CD4-positive, CD25-positive, alpha-beta regulatory T cell (primary cell): ENCODE results near the gene MAT2A. TPM values are rescaled to one million over a fixed set of nuclear protein-coding genes. Genes with fewer than 3 reads are reported as not detected.
"Not testable (repeated sequence)": the region's sequence is repeated elsewhere in the genome, so short reads cannot be mapped to it uniquely, and the experiment has no call there.

Source experiments
- ATAC-seq, 2 donors: fragments of 150-1000 bp; cut with Tn5 transposase; one replicate each; pipeline ENCODE4 v1.10.0; 2021; ENCODE audit warnings: low read depth in 2 of 2, moderate number of reproducible peaks in 2 of 2, moderate library complexity in 1 of 2
- DNase-seq, 3 donors: peaks; one replicate each; pipeline versions ENCODE4 v3.0.0 to v3.0.0-alpha.2; 2012 to 2022; ENCODE audit warnings: mixed read lengths in 1 of 3
- H3K27ac ChIP-seq: one replicate; pipeline ENCODE4 v1.7.0; 2013; ENCODE audit warnings: mild to moderate bottlenecking, low read length; ENCODE audit not compliant: insufficient read depth, poor library complexity, severe bottlenecking
- H3K27me3 ChIP-seq: one replicate; pipeline ENCODE4 v1.7.0; 2013; ENCODE audit warnings: low read length; ENCODE audit not compliant: control insufficient read depth, insufficient read depth
- H3K36me3 ChIP-seq: one replicate; pipeline ENCODE4 v1.7.0; 2013; ENCODE audit warnings: mild to moderate bottlenecking, low read length, moderate library complexity; ENCODE audit not compliant: control insufficient read depth, insufficient read depth
- H3K4me1 ChIP-seq: 2 replicates; pipeline ENCODE4 v1.7.0; 2013; ENCODE audit warnings: mild to moderate bottlenecking, low read length; ENCODE audit not compliant: insufficient read depth, control insufficient read depth, poor library complexity, severe bottlenecking
- H3K4me3 ChIP-seq: one replicate; pipeline ENCODE4 v1.7.0; 2013; ENCODE audit warnings: low read depth, mild to moderate bottlenecking, low read length, moderate library complexity
- H3K9me3 ChIP-seq, 2 experiments: 1 replicate in 1 of 2; 2 replicates in 1 of 2; pipeline ENCODE4 v1.7.0; 2013; ENCODE audit warnings: low read length in 2 of 2, mild to moderate bottlenecking in 1 of 2, moderate library complexity in 1 of 2; ENCODE audit not compliant: control insufficient read depth in 2 of 2
- H3K27ac Mint-ChIP-seq, 3 donors: one replicate each; pipeline ENCODE4 v1.8.0; 2020 to 2022; ENCODE audit warnings: mild to moderate bottlenecking in 3 of 3, mixed read lengths in 3 of 3, moderate library complexity in 2 of 3
- H3K27me3 Mint-ChIP-seq: one replicate; pipeline ENCODE4 v1.8.0; 2022; ENCODE audit warnings: mild to moderate bottlenecking, mixed read lengths
- H3K36me3 Mint-ChIP-seq: one replicate; pipeline ENCODE4 v1.8.0; 2020; ENCODE audit warnings: mixed read lengths
- H3K4me1 Mint-ChIP-seq, 4 donors: one replicate each; pipeline ENCODE4 v1.8.0; 2020 to 2022; ENCODE audit warnings: mixed read lengths in 4 of 4, mild to moderate bottlenecking in 1 of 4
- H3K4me3 Mint-ChIP-seq, 4 donors: one replicate each; pipeline ENCODE4 v1.8.0; 2020 to 2022; ENCODE audit warnings: mild to moderate bottlenecking in 4 of 4, mixed read lengths in 4 of 4, moderate library complexity in 3 of 4
- H3K9me3 Mint-ChIP-seq, 7 donors: one replicate each; pipeline ENCODE4 v1.8.0; 2020 to 2022; ENCODE audit warnings: mixed read lengths in 7 of 7, mild to moderate bottlenecking in 3 of 7, moderate library complexity in 2 of 7
- polyA plus RNA-seq, 4 donors: library from polyadenylated mRNA; unstranded; fragments of 300-500 nt; fragmentation: Illumina TruSeq; gene quantifications; one replicate each; pipeline ENCODE4 v1.2.3, GENCODE V29; 2021
- total RNA-seq: library from RNA; stranded (reverse); gene quantifications from one replicate; pipeline ENCODE4 v1.2.3, GENCODE V29; 2022

Gene MAT2A
- total and polyA plus RNA-seq, 5 donors from 2014 or later = 82.2 to 141 (median 109) TPM

DNA sequence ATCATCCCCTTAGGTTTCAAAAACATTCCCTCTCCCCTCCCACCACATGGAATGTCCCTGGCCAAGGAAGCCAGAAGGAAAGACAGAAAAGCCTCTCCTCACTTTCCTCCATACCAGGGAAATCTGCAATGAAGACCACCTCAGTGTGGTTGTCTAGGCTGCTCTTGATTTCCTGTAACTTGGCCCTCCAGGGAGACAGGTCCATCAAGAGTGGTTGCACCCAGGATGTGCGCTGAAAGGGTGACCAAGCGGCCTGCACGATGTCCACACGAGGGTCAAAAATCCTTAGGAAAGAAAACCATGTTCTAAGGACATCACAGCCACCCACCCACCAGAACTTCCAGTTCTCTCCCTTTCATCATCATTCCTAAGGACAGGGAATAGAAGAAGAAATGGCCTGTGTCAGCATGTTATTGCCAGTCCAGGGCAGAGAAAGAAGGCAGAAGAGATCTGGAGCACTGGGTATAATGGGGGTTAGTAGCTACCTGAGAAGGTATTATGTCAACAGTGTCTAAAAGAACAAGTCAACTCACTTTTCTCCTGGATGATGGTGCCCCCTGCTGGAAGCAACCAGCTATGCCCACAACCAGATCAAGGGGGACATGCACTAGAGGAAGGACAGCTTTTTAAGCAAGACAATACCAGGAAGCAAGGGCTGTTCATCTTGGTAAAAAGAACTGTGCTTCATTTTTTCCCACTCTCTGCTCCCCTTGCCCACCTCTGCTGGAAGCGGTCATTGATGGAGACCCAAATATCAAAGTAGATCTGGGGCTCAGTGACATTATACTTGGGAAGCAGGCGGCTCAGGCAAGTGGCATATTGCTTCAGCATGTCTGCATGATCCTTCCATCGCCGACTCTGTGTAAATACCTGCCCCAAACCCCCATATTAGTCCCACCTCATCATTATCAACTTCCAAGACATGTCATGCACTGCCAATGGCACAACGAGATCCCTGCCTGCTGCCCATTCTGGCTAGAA is 13.0 kb downstream of the MAT2A start:
- Histone ChIP-seq H3K4me3 (no peak overlapping the region), H3K4me1 (no peaks in the 10 kb centered on the region), H3K36me3 (peaks cover 44% of the 10 kb centered on the region), H3K9me3 (no peaks in the 10 kb centered on the region), H3K27me3 (no peaks in the 10 kb centered on the region), H3K27ac (no peak overlapping the region)
- DNase-seq (peak; percentile 79 to 92 (median 89)), ATAC-seq (peak; percentile 91 to 95)
- Mint-ChIP-seq H3K4me3 (no peak overlapping the region), H3K36me3 (peaks cover 30% of the 10 kb centered on the region), H3K27me3 (no peaks in the 10 kb centered on the region), H3K9me3 (no peaks in the 10 kb centered on the region), H3K4me1 (peaks cover 4 to 8% (median 4%) of the 10 kb centered on the region in 4 donors), H3K27ac (peak overlapping the region in 2 of 3 donors; percentile 66 to 75)

DNA sequence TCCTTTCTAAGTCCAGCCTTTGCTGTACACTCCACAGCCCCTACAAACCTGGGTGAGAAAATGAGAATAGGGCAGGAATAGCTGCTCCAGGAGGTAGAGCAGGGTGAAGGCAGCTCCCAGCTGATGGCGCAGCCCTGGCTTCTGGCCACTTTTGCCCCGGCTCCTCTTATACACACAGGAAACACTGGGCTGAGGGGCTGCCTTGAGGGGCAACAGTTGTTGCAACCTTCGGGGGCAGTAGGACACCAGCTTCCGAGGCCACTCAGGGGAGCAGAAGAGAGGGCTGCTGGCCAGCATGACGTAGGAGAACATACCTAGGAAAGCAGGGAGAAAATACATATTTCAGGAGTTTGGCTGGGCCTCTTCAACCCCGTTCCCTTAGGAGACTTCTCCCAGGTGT is 14.2 kb downstream of the MAT2A start:
- peaks cover 47% of the 10 kb centered on the region for H3K36me3 ChIP-seq
- H3K4me1 ChIP-seq = no peaks in the 10 kb centered on the region
- DNase-seq = no peak
- Mint-ChIP-seq H3K27ac (peak overlapping the region in 1 of 3 donors; percentile 73), H3K36me3 (peaks cover 35% of the 10 kb centered on the region), H3K4me3 (no peak overlapping the region), H3K27me3 (no peaks in the 10 kb centered on the region), H3K4me1 (peaks cover 4 to 12% (median 8%) of the 10 kb centered on the region in 4 donors), H3K9me3 (no peaks in the 10 kb centered on the region)
- no peaks in the 10 kb centered on the region for H3K27me3 ChIP-seq
- no peaks in the 10 kb centered on the region for H3K9me3 ChIP-seq
- H3K27ac ChIP-seq = no peak overlapping the region
- H3K4me3 ChIP-seq = no peak overlapping the region
- no peak for ATAC-seq

DNA sequence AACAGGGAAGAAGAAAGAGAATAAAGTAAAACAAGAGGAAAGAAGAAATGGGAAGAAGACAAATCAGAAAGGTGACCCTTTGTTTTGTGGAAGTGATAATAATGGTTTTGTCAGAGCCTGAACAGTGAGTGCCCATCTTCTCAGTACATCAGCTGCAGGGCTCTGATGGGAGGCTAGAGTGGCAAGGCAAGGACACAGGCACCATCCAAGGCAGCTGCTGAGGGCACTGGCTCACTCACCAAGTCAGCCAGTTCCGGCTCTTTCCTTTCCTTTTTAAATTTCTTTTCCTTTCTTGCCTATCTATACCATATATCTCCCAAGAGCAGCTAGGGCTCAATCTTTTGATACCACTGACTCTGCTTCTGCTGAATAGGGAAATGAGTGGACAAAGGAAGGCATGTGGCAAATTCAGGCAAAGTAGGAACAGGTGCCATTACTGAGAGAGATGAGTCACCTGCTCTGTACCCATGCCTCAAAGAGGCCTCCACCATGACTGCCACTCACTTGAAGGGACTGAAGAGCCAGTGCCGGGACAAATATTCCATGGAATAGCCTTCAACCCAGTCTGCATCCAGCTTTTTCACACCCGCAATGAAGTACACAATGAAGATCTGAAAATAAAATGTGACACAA is 16.1 kb downstream of the MAT2A start:
- H3K4me1 Mint-ChIP-seq = peaks cover 4 to 24% (median 16%) of the 10 kb centered on the region in 4 donors
- H3K27ac Mint-ChIP-seq = no peak overlapping the region
- peak overlapping the region in 1 of 4 donors; percentile 36 for H3K4me3 Mint-ChIP-seq
- no peaks in the 10 kb centered on the region for H3K4me1 ChIP-seq
- no peaks in the 10 kb centered on the region for H3K27me3 Mint-ChIP-seq
- H3K4me3 ChIP-seq = no peak overlapping the region
- no peak for DNase-seq
- no peaks in the 10 kb centered on the region for H3K9me3 Mint-ChIP-seq
- H3K36me3 Mint-ChIP-seq = peaks cover 29% of the 10 kb centered on the region
- H3K27ac ChIP-seq = no peak overlapping the region
- no peaks in the 10 kb centered on the region for H3K9me3 ChIP-seq
- no peaks in the 10 kb centered on the region for H3K27me3 ChIP-seq
- peaks cover 49% of the 10 kb centered on the region for H3K36me3 ChIP-seq
- no peak for ATAC-seq

DNA sequence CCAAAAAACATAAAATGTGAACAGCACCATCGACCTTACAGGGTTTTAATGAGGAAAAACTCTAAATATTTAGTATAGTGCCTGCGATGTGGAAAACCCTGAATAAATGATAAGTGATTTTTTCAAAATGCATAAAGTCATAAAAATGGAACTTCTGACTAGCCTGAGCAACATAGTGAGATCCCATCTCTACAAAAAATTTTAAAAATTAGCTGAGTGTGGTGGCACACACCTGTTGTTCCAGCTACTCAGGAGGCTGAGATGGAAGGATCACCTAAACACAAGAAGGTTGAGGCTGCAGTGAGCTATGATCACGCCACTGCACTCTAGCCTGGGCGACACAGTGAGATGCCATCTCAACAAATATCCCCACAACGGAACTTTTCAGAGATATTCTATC is 18.2 kb downstream of the MAT2A start:
- DNase-seq (no peak), ATAC-seq (no peak)
- Mint-ChIP-seq H3K36me3 (peaks cover 19% of the 10 kb centered on the region), H3K9me3 (peaks cover 0 to 2% (median 0%) of the 10 kb centered on the region in 7 donors), H3K4me3 (no peak overlapping the region), H3K27me3 (no peaks in the 10 kb centered on the region), H3K4me1 (peaks cover 8 to 38% (median 20%) of the 10 kb centered on the region in 4 donors), H3K27ac (no peak overlapping the region)
- no peaks in the 10 kb centered on the region for H3K9me3 ChIP-seq
- H3K36me3 ChIP-seq = peaks cover 33% of the 10 kb centered on the region
- peaks cover 14% of the 10 kb centered on the region for H3K4me1 ChIP-seq
- H3K4me3 ChIP-seq = no peak overlapping the region
- no peak overlapping the region for H3K27ac ChIP-seq
- no peaks in the 10 kb centered on the region for H3K27me3 ChIP-seq

DNA sequence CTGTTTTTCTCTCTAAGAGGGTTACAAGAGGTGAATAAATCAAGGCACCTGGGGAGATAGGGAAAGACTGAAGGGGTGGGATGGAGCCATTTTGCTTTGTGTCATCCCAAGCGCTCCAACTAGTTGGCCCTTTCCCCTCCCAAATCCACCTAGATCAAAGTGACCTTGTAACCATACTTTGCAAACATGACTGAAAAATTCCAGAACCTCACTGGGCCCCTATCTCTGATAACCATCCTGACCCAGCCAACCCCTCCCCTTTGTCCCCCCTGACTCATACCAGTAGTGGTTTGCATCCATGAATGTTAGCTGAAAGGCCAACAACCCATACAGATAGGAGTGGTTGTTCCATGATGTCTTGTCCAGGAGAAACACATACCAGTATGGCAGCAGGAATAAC is 19.2 kb downstream of the MAT2A start:
- H3K9me3 ChIP-seq = no peaks in the 10 kb centered on the region
- H3K4me3 Mint-ChIP-seq = peak overlapping the region in 2 of 4 donors; percentile 21 to 56
- H3K9me3 Mint-ChIP-seq = peaks cover 0 to 2% (median 0%) of the 10 kb centered on the region in 7 donors
- H3K27me3 ChIP-seq = no peaks in the 10 kb centered on the region
- no peaks in the 10 kb centered on the region for H3K27me3 Mint-ChIP-seq
- DNase-seq (no peak), ATAC-seq (no peak)
- peaks cover 16% of the 10 kb centered on the region for H3K4me1 ChIP-seq
- peak overlapping the region in 2 of 3 donors; percentile 42 to 68 for H3K27ac Mint-ChIP-seq
- no peak overlapping the region for H3K27ac ChIP-seq
- peaks cover 14% of the 10 kb centered on the region for H3K36me3 Mint-ChIP-seq
- H3K4me1 Mint-ChIP-seq = peaks cover 8 to 40% (median 18%) of the 10 kb centered on the region in 4 donors
- no peak overlapping the region for H3K4me3 ChIP-seq
- H3K36me3 ChIP-seq = peaks cover 28% of the 10 kb centered on the region

DNA sequence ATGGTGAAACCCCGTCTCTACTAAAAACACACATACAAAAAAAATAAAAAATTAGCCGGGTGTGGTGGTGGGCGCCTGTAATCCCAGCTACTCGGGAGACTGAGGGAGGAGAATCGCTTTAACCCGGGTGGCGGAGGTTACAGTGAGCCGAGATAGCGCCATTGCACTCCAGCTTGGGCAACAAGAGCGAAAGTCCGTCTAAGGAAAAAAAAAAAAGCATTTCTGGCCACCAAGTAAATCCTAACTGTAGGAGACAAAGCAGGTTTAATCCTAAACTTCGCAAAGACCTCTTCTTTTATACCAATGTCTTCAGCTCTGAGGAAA is 21.4 kb downstream of the MAT2A start:
- H3K4me3 ChIP-seq = peak overlapping the region; percentile 82
- peak overlapping the region; percentile 26 to 96 (median 92) for H3K27ac Mint-ChIP-seq
- H3K4me1 ChIP-seq = peaks cover 16% of the 10 kb centered on the region
- DNase-seq, H3K27ac ChIP-seq, ATAC-seq, H3K9me3 ChIP-seq, H3K9me3 Mint-ChIP-seq, H3K27me3 ChIP-seq, H3K27me3 Mint-ChIP-seq: not testable (repeated sequence)
- peak overlapping the region; percentile 92 to 98 (median 96) for H3K4me3 Mint-ChIP-seq
- H3K36me3 ChIP-seq = peaks cover 16% of the 10 kb centered on the region
- H3K36me3 Mint-ChIP-seq = peaks cover 10% of the 10 kb centered on the region
- H3K4me1 Mint-ChIP-seq = peaks cover 8 to 40% (median 18%) of the 10 kb centered on the region in 4 donors

DNA sequence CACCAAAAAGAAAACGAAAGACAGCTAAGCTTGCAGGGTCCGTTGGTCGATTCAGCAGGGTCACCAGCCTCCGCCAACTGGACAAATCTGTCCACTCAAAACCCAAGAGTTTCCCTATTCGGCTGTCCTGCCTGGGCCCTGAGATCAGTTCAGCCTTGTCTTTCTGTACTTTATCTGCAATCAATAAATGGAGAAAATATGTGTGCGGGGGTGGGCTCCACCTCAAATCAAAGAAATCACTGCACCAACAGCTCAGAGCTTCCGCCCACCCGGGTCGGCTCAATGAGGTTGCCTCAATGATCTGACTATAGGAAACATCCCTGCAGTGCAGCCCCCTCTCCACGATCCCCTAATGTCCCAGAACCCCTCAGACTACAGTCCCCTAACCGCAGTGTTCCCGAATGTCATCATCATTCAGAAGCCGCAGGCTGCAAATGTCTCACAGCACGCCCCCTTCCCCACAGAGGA is 21.9 kb downstream of the MAT2A start:
- H3K36me3 Mint-ChIP-seq = peaks cover 8% of the 10 kb centered on the region

More for the DNA sequence above, 21.9 kb downstream of the MAT2A start:
- DNase-seq (no peak), ATAC-seq (peak; percentile 3 to 8)
- Histone ChIP-seq H3K27ac (peak overlapping the region; percentile 83), H3K4me1 (peaks cover 16% of the 10 kb centered on the region), H3K9me3 (no peaks in the 10 kb centered on the region), H3K4me3 (peak overlapping the region; percentile 82), H3K36me3 (peaks cover 13% of the 10 kb centered on the region), H3K27me3 (no peaks in the 10 kb centered on the region)
- Mint-ChIP-seq H3K27ac (peak overlapping the region; percentile 92 to 96 (median 95)), H3K4me3 (peak overlapping the region; percentile 92 to 98 (median 96)), H3K4me1 (peaks cover 8 to 40% (median 18%) of the 10 kb centered on the region in 4 donors), H3K9me3 (peaks cover 0 to 2% (median 0%) of the 10 kb centered on the region in 7 donors), H3K27me3 (no peaks in the 10 kb centered on the region)
